ENCODE measurements around the gene ABCA13.

Gene ABCA13

DNA sequence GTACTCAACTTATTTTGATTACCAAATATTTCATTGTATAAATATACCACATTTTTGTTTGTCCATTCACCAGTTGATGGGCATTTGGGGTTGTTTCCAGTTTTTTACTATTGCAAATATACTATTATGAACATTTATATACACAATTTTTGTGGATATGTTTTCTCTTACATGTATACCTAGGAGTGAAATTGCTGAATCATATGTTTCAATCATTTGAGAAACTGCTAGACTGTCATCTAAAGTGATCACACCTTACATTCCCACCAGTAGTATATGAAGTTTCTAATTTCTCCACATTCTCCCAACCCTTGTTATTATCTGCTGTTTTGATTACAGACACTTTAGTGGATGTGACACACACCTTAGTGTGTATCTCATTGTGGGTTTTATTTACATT is 257.9 kb downstream of the ABCA13 start (continued):
- TF ChIP-seq, protein P1, sequence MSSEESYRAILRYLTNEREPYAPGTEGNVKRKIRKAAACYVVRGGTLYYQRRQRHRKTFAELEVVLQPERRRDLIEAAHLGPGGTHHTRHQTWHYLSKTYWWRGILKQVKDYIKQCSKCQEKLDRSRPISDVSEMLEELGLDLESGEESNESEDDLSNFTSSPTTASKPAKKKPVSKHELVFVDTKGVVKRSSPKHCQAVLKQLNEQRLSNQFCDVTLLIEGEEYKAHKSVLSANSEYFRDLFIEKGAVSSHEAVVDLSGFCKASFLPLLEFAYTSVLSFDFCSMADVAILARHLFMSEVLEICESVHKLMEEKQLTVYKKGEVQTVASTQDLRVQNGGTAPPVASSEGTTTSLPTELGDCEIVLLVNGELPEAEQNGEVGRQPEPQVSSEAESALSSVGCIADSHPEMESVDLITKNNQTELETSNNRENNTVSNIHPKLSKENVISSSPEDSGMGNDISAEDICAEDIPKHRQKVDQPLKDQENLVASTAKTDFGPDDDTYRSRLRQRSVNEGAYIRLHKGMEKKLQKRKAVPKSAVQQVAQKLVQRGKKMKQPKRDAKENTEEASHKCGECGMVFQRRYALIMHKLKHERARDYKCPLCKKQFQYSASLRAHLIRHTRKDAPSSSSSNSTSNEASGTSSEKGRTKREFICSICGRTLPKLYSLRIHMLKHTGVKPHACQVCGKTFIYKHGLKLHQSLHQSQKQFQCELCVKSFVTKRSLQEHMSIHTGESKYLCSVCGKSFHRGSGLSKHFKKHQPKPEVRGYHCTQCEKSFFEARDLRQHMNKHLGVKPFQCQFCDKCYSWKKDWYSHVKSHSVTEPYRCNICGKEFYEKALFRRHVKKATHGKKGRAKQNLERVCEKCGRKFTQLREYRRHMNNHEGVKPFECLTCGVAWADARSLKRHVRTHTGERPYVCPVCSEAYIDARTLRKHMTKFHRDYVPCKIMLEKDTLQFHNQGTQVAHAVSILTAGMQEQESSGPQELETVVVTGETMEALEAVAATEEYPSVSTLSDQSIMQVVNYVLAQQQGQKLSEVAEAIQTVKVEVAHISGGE (tag by site-specific recombination; conservative IDR thresholded peaks at IDR 0.05; ENCODE audit: low read depth) = no peak
- TF ChIP-seq ZBTB7A (tag by site-specific recombination; IDR thresholded peaks at IDR 0.05; ENCODE audit: low read depth) (no peak), ZNF169 (tag by site-specific recombination; IDR thresholded peaks at IDR 0.05) (no peak), RBAK (tag by site-specific recombination; IDR thresholded peaks at IDR 0.05) (no peak), ZNF24 (tag by site-specific recombination; IDR thresholded peaks at IDR 0.05) (no peak)

DNA sequence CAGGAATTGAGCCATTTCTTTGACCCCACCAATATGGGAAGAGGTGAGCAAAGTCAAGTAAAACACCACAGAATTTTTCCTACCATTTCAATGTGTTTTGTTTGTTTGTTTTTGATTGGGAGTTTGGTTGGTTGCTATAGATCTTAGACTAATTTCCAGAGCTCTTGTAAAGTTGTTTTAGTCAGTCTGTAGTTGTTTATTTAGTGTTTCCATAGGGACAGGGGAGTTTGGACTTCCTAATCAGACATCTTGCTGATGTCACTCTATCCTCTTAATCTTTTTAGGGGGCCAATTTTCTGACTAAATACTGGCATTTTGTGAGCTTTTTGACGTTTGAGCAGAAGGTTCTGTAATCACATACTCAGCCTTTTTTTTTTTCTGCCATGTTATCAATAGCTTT is 266.9 kb downstream of the ABCA13 start:
- Histone ChIP-seq H3K27ac (ENCODE audit: extremely low read depth, low read depth, low read length) (no peak overlapping the region), H3K4me1 (ENCODE audit: control insufficient read depth, insufficient read depth, low read length) (no peaks in the 10 kb centered on the region), H3K9me3 (ENCODE audit: control insufficient read depth, insufficient read depth, low read depth, low read length) (no peaks in the 10 kb centered on the region), H3K4me3 (ENCODE audit: low read depth, low read length) (no peak overlapping the region), H3K36me3 (ENCODE audit: control insufficient read depth in 2 of 2, insufficient read depth in 1 of 2, low read length in 2 of 2) (no peaks in the 10 kb centered on the region)
- POLR2A ChIA-PET = no interaction called here
- CTCF ChIA-PET = no interaction called here
- TF ChIP-seq SCRT1 (tag by site-specific recombination; IDR thresholded peaks at IDR 0.05; ENCODE audit: borderline replicate concordance) = no peak
- TF ChIP-seq ZNF146 (tag by site-specific recombination; IDR thresholded peaks at IDR 0.05) = no peak
- no peak for TF ChIP-seq ZNF132 (tag by site-specific recombination; IDR thresholded peaks at IDR 0.05; ENCODE audit: borderline replicate concordance)
- TF ChIP-seq ZBTB7A (tag by site-specific recombination; IDR thresholded peaks at IDR 0.05; ENCODE audit: low read depth) = no peak
- TF ChIP-seq ZNF416 (tag by site-specific recombination; IDR thresholded peaks at IDR 0.05) = no peak
- no peak for TF ChIP-seq ZNF585B (tag by site-specific recombination; IDR thresholded peaks at IDR 0.05)
- TF ChIP-seq, protein P2, sequence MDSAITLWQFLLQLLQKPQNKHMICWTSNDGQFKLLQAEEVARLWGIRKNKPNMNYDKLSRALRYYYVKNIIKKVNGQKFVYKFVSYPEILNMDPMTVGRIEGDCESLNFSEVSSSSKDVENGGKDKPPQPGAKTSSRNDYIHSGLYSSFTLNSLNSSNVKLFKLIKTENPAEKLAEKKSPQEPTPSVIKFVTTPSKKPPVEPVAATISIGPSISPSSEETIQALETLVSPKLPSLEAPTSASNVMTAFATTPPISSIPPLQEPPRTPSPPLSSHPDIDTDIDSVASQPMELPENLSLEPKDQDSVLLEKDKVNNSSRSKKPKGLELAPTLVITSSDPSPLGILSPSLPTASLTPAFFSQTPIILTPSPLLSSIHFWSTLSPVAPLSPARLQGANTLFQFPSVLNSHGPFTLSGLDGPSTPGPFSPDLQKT (IDR thresholded peaks at IDR 0.05; ENCODE audit: borderline replicate concordance, low read depth, low read length) = no peak

DNA sequence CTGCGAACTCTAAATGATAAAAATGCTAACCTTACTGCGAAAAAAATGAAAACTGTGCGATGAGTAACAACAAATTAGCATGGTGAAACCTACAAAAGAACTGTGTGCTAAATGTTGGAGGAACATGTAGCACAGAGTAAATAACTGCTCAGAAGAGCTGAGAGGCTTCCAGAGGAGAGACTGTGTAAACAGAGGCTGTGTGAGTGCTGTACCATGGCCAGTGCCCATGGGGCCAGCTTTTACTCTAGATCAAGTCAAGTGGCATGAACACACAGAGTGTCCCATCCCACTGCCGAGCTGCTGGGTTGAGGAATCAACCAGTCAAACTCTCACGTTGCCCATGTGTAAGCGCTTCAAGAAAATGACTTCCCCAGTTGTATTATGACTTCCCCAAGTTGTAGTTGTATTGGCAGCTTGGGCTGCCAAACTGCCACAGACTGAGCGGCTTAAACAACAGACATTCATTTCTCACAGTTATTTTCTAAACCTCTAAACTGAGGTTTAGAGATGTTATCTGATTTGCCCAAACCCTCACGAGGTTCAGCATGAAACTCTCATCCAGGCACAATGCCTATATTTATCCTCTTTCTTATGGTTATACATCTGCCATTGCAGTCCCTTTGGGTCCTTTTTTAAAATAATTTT is 270.7 kb downstream of the ABCA13 start:
- H3K4me3 ChIP-seq (ENCODE audit: low read depth, low read length) = no peak overlapping the region
- TF ChIP-seq SP3 (tag by site-specific recombination; IDR thresholded peaks at IDR 0.05) = no peak
- TF ChIP-seq ZFP41 (tag by site-specific recombination; IDR thresholded peaks at IDR 0.05; ENCODE audit: borderline replicate concordance) = no peak
- TF ChIP-seq ZNF48 (tag by site-specific recombination; IDR thresholded peaks at IDR 0.05) = no peak
- TF ChIP-seq ZNF501 (tag by site-specific recombination; IDR thresholded peaks at IDR 0.05) = no peak
- no peak for TF ChIP-seq ZNF621 (tag by site-specific recombination; IDR thresholded peaks at IDR 0.05)
- no peak for TF ChIP-seq ZNF776 (tag by site-specific recombination; IDR thresholded peaks at IDR 0.05; ENCODE audit: borderline replicate concordance)
- TF ChIP-seq ZNF121 (tag by site-specific recombination; IDR thresholded peaks at IDR 0.05) = no peak
- TF ChIP-seq ZNF157 (tag by site-specific recombination; IDR thresholded peaks at IDR 0.05) = no peak
- TF ChIP-seq, protein P3, sequence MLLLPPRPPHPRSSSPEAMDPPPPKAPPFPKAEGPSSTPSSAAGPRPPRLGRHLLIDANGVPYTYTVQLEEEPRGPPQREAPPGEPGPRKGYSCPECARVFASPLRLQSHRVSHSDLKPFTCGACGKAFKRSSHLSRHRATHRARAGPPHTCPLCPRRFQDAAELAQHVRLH (tag by site-specific recombination; IDR thresholded peaks at IDR 0.05) = no peak
- no peak for TF ChIP-seq ZNF624 (tag by site-specific recombination; IDR thresholded peaks at IDR 0.05)
- H3K4me1 ChIP-seq (ENCODE audit: control insufficient read depth, insufficient read depth, low read length) = no peaks in the 10 kb centered on the region
- ChIA-PET POLR2A (interaction anchor here (0.5 kb wide), 1 partner anchor 11 kb away, joined by 3 read pairs; no protein-coding TSS in a partner anchor), CTCF (no interaction called here)
- H3K36me3 ChIP-seq (ENCODE audit: control insufficient read depth in 2 of 2, insufficient read depth in 1 of 2, low read length in 2 of 2) = no peaks in the 10 kb centered on the region
- no peak overlapping the region for H3K27ac ChIP-seq (ENCODE audit: extremely low read depth, low read depth, low read length)
- no peaks in the 10 kb centered on the region for H3K9me3 ChIP-seq (ENCODE audit: control insufficient read depth, insufficient read depth, low read depth, low read length)
